Trophoblast cell (in vitro differentiated cells and primary cell): ENCODE measurements around the gene KIF1A.

ENCODE experiments used
- DNase-seq, 2 donors: peaks; one replicate each; pipeline ENCODE4 v3.0.0-alpha.2; 2016
- H2AFZ ChIP-seq: 2 replicates; pipeline ENCODE4 v1.6.1; 2013; ENCODE audit warnings: low read length, moderate library complexity, mild to moderate bottlenecking; ENCODE audit not compliant: insufficient read depth, poor library complexity
- H2AK5ac ChIP-seq: 2 replicates; pipeline ENCODE4 v1.6.1; 2013; ENCODE audit warnings: mild to moderate bottlenecking, low read length
- H2BK120ac ChIP-seq: 2 replicates; pipeline ENCODE4 v1.6.1; 2013; ENCODE audit warnings: low read length, mild to moderate bottlenecking, moderate library complexity; ENCODE audit not compliant: insufficient read depth, poor library complexity
- H2BK12ac ChIP-seq: 2 replicates; pipeline ENCODE4 v1.6.1; 2013; ENCODE audit warnings: mild to moderate bottlenecking, low read length, moderate library complexity
- H2BK5ac ChIP-seq: 2 replicates; pipeline ENCODE4 v1.6.1; 2013; ENCODE audit warnings: low read length, low read depth, moderate library complexity, mild to moderate bottlenecking; ENCODE audit not compliant: poor library complexity
- H3K14ac ChIP-seq: 2 replicates; pipeline ENCODE4 v1.6.1; 2013; ENCODE audit warnings: mild to moderate bottlenecking, low read length
- H3K18ac ChIP-seq: 2 replicates; pipeline ENCODE4 v1.6.1; 2013; ENCODE audit warnings: mild to moderate bottlenecking, low read length
- H3K23ac ChIP-seq: 2 replicates; pipeline ENCODE4 v1.6.1; 2013; ENCODE audit warnings: low read length
- H3K27ac ChIP-seq: 2 replicates; pipeline ENCODE4 v1.5.1; 2013; ENCODE audit warnings: low read depth, mild to moderate bottlenecking, inconsistent platforms, low read length, moderate library complexity
- H3K27me3 ChIP-seq: 2 replicates; pipeline ENCODE4 v1.6.1; 2013; ENCODE audit warnings: inconsistent platforms, mild to moderate bottlenecking, low read length, moderate library complexity; ENCODE audit not compliant: insufficient read depth
- H3K36me3 ChIP-seq, 2 experiments: 1 replicate in 1 of 2; 2 replicates in 1 of 2; pipeline ENCODE4 v1.6.1; 2013; ENCODE audit warnings: low read length in 2 of 2, mild to moderate bottlenecking in 2 of 2, moderate library complexity in 1 of 2; ENCODE audit not compliant: insufficient read depth in 2 of 2, control insufficient read depth in 1 of 2
- H3K4ac ChIP-seq: 2 replicates; pipeline ENCODE4 v1.6.1; 2013; ENCODE audit warnings: low read depth, mild to moderate bottlenecking, low read length, moderate library complexity
- H3K4me1 ChIP-seq, 2 experiments: 1 replicate in 1 of 2; 2 replicates in 1 of 2; pipeline ENCODE4 v1.6.1; 2013; ENCODE audit warnings: low read length in 2 of 2, mild to moderate bottlenecking in 2 of 2, moderate library complexity in 1 of 2; ENCODE audit not compliant: insufficient read depth in 2 of 2, control insufficient read depth in 1 of 2
- H3K4me2 ChIP-seq: 2 replicates; pipeline ENCODE4 v1.6.1; 2013; ENCODE audit warnings: inconsistent platforms, mild to moderate bottlenecking, low read length, moderate library complexity
- H3K4me3 ChIP-seq: 2 replicates; pipeline ENCODE4 v1.5.1; 2013; ENCODE audit warnings: mild to moderate bottlenecking, low read depth, low read length, inconsistent platforms
- H3K79me1 ChIP-seq: one replicate; pipeline ENCODE4 v1.6.1; 2013; ENCODE audit warnings: low read length
- H3K79me2 ChIP-seq: 2 replicates; pipeline ENCODE4 v1.6.1; 2013; ENCODE audit warnings: low read length, mild to moderate bottlenecking; ENCODE audit not compliant: control insufficient read depth, insufficient read depth, poor library complexity
- H3K9ac ChIP-seq: 2 replicates; pipeline ENCODE4 v1.6.1; 2013; ENCODE audit warnings: mild to moderate bottlenecking, low read length
- H3K9me3 ChIP-seq: 2 replicates; pipeline ENCODE4 v1.6.1; 2013; ENCODE audit warnings: low read depth, mild to moderate bottlenecking, control low read depth, inconsistent platforms, low read length; ENCODE audit not compliant: insufficient read depth
- H4K12ac ChIP-seq: 2 replicates; pipeline ENCODE4 v1.6.1; 2013; ENCODE audit warnings: low read depth, mild to moderate bottlenecking, low read length, moderate library complexity
- H4K8ac ChIP-seq: 2 replicates; pipeline ENCODE4 v1.6.1; 2013; ENCODE audit warnings: low read depth, mild to moderate bottlenecking, low read length, moderate library complexity
- H4K91ac ChIP-seq: one replicate; pipeline ENCODE4 v1.6.1; 2013; ENCODE audit warnings: low read depth, mild to moderate bottlenecking, low read length, moderate library complexity
- WGBS: extraction: QIAGEN DNeasy Blood & Tissue Kit; methylation state at CpG from one replicate; pipeline ENCODE4 v1.1.7; 2013; ENCODE audit warnings: missing lambda C conversion rate; ENCODE audit not compliant: insufficient read length, insufficient coverage; ENCODE audit errors: extremely low coverage; 5-methylcytosine and 5-hydroxymethylcytosine counted together

Gene KIF1A

DNA sequence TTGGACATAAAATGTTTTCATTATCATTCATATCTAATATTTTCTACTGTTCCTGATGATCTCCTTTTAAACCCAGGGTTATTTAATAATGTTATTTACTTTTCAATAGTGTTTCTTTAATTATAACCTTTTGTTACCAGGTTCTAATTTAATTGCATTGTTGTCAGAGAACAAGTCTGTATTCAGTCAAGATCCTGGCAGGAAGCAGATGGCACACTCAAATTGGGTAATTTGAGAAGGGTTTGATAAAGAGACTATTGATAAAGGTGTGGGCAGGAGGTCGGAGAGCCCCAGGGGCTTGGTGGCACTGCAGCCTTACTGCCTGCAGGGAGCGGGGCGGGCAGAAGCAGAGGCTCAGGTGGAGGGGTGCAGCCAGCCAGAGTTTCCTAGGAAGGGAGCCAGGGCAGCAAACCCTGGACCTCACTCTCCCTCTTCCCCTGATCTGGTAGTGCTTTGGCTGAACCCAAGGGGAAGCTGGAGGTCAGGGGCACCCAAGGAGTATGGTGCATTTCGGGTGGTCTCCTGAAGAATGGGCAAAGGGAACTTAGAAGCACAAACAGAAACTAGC lies 2.3 kb upstream of the KIF1A start:
- no peak for DNase-seq
- no peak overlapping the region for H2AK5ac ChIP-seq
- no peak overlapping the region for H2BK12ac ChIP-seq
- WGBS, result no CpG with 5 or more reads among the region's 4 CpGs
- H3K9ac ChIP-seq, result no peak overlapping the region
- no peak overlapping the region for H2AFZ ChIP-seq
- no peak overlapping the region for H4K91ac ChIP-seq
- no peak overlapping the region for H2BK120ac ChIP-seq
- no peak overlapping the region for H3K4me3 ChIP-seq
- no peak overlapping the region for H2BK5ac ChIP-seq
- peaks cover 3 to 7% of the 10 kb centered on the region in 2 experiments for H3K4me1 ChIP-seq
- H3K18ac ChIP-seq, result no peak overlapping the region
- no peak overlapping the region for H3K4me2 ChIP-seq
- H3K4ac ChIP-seq, result no peak overlapping the region
- H3K79me1 ChIP-seq, result no peaks in the 10 kb centered on the region
- H3K9me3 ChIP-seq, result peaks cover 13% of the 10 kb centered on the region
- H4K8ac ChIP-seq, result no peak overlapping the region
- H3K36me3 ChIP-seq, result no peaks in the 10 kb centered on the region
- H3K27ac ChIP-seq, result no peak overlapping the region
- H3K23ac ChIP-seq, result no peak overlapping the region
- H4K12ac ChIP-seq, result no peak overlapping the region
- H3K79me2 ChIP-seq, result no peaks in the 10 kb centered on the region
- H3K14ac ChIP-seq, result no peak overlapping the region
- H3K27me3 ChIP-seq, result peaks cover 50% of the 10 kb centered on the region

DNA sequence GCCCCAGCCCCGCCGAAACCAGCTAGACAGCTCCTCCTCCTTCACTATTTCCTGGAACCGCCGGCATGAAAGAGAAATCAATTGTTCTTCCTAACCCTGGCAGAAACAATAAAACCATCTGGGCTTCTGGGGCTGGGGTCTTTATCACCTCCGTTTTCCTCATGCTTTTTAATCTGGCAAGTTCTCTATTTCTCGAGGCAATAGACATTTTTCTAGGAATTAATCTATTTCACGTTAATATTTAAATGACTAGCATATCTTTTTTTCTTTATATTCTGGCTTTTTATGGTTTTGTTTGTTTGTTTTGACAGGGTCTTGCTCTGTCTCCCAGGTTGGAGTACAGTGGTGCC lies 1.4 kb upstream of the KIF1A start:
- H3K4me3 ChIP-seq, result no peak overlapping the region
- no peak overlapping the region for H2AK5ac ChIP-seq
- H2BK120ac ChIP-seq, result no peak overlapping the region
- no peak overlapping the region for H3K14ac ChIP-seq
- no peak overlapping the region for H4K8ac ChIP-seq
- H3K4ac ChIP-seq, result no peak overlapping the region
- peaks cover 46% of the 10 kb centered on the region for H3K27me3 ChIP-seq
- peaks cover 3 to 7% of the 10 kb centered on the region in 2 experiments for H3K4me1 ChIP-seq
- no peak overlapping the region for H3K18ac ChIP-seq
- H4K91ac ChIP-seq, result no peak overlapping the region
- H3K36me3 ChIP-seq, result no peaks in the 10 kb centered on the region
- H3K79me1 ChIP-seq, result no peaks in the 10 kb centered on the region
- WGBS, result no CpG with 5 or more reads among the region's 7 CpGs
- no peak overlapping the region for H3K9ac ChIP-seq
- H3K27ac ChIP-seq, result no peak overlapping the region
- no peak overlapping the region for H2AFZ ChIP-seq
- H3K9me3 ChIP-seq, result peaks cover 13% of the 10 kb centered on the region
- no peak overlapping the region for H2BK5ac ChIP-seq
- peak overlapping the region; percentile 1 for H3K4me2 ChIP-seq
- DNase-seq, result no peak
- H2BK12ac ChIP-seq, result no peak overlapping the region
- no peak overlapping the region for H4K12ac ChIP-seq
- no peaks in the 10 kb centered on the region for H3K79me2 ChIP-seq
- H3K23ac ChIP-seq, result no peak overlapping the region

DNA sequence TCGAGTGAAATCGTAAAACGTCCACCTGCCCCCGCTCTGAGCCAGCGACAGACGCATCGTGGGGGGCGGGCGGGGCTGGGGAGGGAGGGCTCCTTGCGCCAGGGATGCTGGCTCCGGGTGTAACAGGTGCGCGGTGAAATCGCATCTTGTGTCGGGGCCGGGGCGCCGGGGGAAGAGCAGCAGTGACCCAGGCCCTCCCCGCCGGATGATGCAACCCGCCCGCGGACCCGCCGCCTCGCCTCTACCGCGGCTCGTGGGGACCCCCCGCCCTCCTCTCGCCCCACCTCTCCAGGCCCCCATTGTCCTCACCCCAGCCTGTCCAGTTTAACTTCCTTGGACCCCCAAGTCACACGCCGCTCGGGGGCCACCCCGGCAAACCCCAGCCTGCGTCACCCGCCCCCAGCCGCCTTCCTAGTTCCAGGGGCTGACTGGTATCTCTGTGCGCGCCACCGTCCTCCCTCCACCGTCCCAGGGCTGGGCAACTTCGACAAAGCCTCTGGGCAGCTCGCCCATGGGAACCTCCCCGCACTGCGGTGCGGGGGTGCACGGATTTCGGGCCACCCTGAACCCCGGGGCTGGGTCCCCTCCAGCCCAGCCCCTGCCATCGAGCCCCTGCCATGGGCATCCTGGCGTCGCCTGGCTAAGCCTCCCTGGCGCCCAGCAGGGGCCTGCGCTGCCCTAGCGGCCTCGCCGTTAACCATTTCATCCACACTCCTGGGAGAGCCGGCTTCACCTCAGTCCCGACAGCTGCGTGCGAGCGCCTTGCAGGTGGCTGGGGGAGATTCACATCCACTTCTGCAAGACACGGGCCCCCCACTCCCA lies 799 bp upstream of the KIF1A start:
- H3K18ac ChIP-seq, result no peak overlapping the region
- peaks cover 3 to 7% of the 10 kb centered on the region in 2 experiments for H3K4me1 ChIP-seq
- no peaks in the 10 kb centered on the region for H3K36me3 ChIP-seq
- H3K79me2 ChIP-seq, result no peaks in the 10 kb centered on the region
- H3K4me3 ChIP-seq, result no peak overlapping the region
- no peak overlapping the region for H2BK12ac ChIP-seq
- H3K9ac ChIP-seq, result no peak overlapping the region
- no peak overlapping the region for H2AFZ ChIP-seq
- H2BK120ac ChIP-seq, result no peak overlapping the region
- no peak overlapping the region for H2BK5ac ChIP-seq
- H3K23ac ChIP-seq, result no peak overlapping the region
- no CpG with 5 or more reads among the region's 64 CpGs for WGBS
- DNase-seq, result no peak
- no peak overlapping the region for H4K8ac ChIP-seq
- no peak overlapping the region for H4K91ac ChIP-seq
- no peak overlapping the region for H2AK5ac ChIP-seq
- H3K27me3 ChIP-seq, result peaks cover 46% of the 10 kb centered on the region
- H3K27ac ChIP-seq, result no peak overlapping the region
- peaks cover 13% of the 10 kb centered on the region for H3K9me3 ChIP-seq
- no peak overlapping the region for H3K14ac ChIP-seq
- no peak overlapping the region for H3K4ac ChIP-seq
- no peak overlapping the region for H4K12ac ChIP-seq
- H3K79me1 ChIP-seq, result no peaks in the 10 kb centered on the region
- H3K4me2 ChIP-seq, result peak overlapping the region; percentile 50

DNA sequence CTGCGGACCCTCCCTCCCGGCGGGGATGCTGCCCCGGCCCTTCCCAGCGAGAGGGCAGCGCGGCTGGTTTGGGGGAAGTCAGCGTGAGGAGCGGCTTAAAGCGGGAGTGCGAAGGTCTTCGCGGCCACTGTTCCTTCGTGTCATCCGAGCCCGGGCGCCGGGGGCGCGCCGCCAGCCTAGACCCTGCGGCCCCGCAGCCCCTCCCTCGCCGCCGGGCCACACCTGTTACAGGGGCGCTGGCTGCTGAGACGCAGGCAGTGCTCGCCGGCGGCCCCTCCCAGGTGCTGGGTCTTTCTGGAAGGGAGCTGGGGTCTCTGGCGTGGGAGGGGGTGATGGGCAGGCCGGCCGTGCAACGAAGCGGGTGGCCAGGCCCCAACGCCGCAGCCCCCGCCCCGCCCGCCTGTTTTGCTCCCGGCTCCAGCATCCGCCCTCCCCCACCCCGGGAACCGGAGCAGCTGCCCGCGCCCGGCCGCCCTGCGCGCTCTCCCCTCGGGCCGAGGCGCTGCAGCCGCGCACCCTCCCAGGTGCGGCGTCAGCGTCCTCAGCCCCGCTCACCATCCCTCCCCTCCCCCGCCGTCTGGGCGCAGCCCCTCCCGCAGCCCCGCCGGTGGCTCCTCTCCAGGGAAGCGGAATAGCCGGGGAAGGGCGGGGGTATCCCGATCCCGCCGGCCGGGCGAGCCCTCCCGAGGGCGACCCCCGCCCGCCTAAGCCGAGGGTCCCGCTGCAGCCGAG lies 727 bp downstream of the KIF1A start:
- H4K91ac ChIP-seq, result no peak overlapping the region
- H2BK12ac ChIP-seq, result no peak overlapping the region
- H3K79me2 ChIP-seq, result no peaks in the 10 kb centered on the region
- no peaks in the 10 kb centered on the region for H3K36me3 ChIP-seq
- H3K4me2 ChIP-seq, result peak overlapping the region; percentile 64
- no peak overlapping the region for H3K4ac ChIP-seq
- H2BK5ac ChIP-seq, result no peak overlapping the region
- H4K12ac ChIP-seq, result no peak overlapping the region
- no peak overlapping the region for H3K27ac ChIP-seq
- no peak overlapping the region for H3K23ac ChIP-seq
- no CpG with 5 or more reads among the region's 81 CpGs for WGBS
- H2AFZ ChIP-seq, result no peak overlapping the region
- no peak overlapping the region for H2BK120ac ChIP-seq
- no peak overlapping the region for H3K4me3 ChIP-seq
- H3K9ac ChIP-seq, result no peak overlapping the region
- H3K18ac ChIP-seq, result no peak overlapping the region
- no peak overlapping the region for H2AK5ac ChIP-seq
- DNase-seq, result no peak
- H3K9me3 ChIP-seq, result peaks cover 11% of the 10 kb centered on the region
- H3K14ac ChIP-seq, result no peak overlapping the region
- peaks cover 46% of the 10 kb centered on the region for H3K27me3 ChIP-seq
- H3K79me1 ChIP-seq, result no peaks in the 10 kb centered on the region
- H4K8ac ChIP-seq, result no peak overlapping the region
- H3K4me1 ChIP-seq, result peaks cover 3 to 7% of the 10 kb centered on the region in 2 experiments
